Fibroblast of lung (primary cell): Measurements from ENCODE around the gene GOLGA5. TPM values are rescaled to one million over a fixed set of nuclear protein-coding genes. Genes with fewer than 3 reads are reported as not detected.

Experiments
- DNase-seq, 2 donors: peaks; one replicate each; pipeline versions ENCODE4 v3.0.0 to v3.0.0-alpha.2; 2010; ENCODE audit warnings: low read depth in 2 of 2
- H2AFZ ChIP-seq: 2 replicates; pipeline ENCODE4 v1.5.1; 2012; ENCODE audit warnings: low read length, control low read depth, inconsistent platforms
- H3K27ac ChIP-seq: 2 replicates; pipeline ENCODE4 v1.5.1; 2011; ENCODE audit warnings: low read length, control low read depth; ENCODE audit not compliant: insufficient read depth
- H3K27me3 ChIP-seq: 2 replicates; pipeline ENCODE4 v1.5.1; 2011; ENCODE audit warnings: mild to moderate bottlenecking, low read length; ENCODE audit not compliant: control insufficient read depth, insufficient read depth
- H3K36me3 ChIP-seq: 2 replicates; pipeline ENCODE4 v1.5.1; 2011; ENCODE audit warnings: low read length; ENCODE audit not compliant: control insufficient read depth, insufficient read depth
- H3K4me1 ChIP-seq: 2 replicates; pipeline ENCODE4 v1.5.1; 2011; ENCODE audit warnings: low read length; ENCODE audit not compliant: control insufficient read depth, insufficient read depth; ENCODE audit errors: extremely low read depth
- H3K4me2 ChIP-seq: 2 replicates; pipeline ENCODE4 v1.5.1; 2011; ENCODE audit warnings: low read length, control low read depth; ENCODE audit not compliant: insufficient read depth; ENCODE audit errors: extremely low read depth
- H3K4me3 ChIP-seq, 4 experiments: fragments of 200-600 bp in 1 of 4; sonication (generic) in 1 of 4; replicated peaks in 1 of 4; 2 replicates each; pipeline ENCODE4 v1.5.1; 2011 to 2016; ENCODE audit warnings: low read length in 4 of 4, low read depth in 3 of 4, mild to moderate bottlenecking in 3 of 4, control low read depth in 2 of 4, inconsistent platforms in 1 of 4, mixed read lengths in 1 of 4; ENCODE audit not compliant: insufficient read depth in 1 of 4; ENCODE audit errors: control extremely low read depth in 1 of 4
- H3K79me2 ChIP-seq: 2 replicates; pipeline ENCODE4 v1.5.1; 2012; ENCODE audit warnings: mild to moderate bottlenecking, low read length, inconsistent platforms; ENCODE audit not compliant: control insufficient read depth, insufficient read depth
- H3K9ac ChIP-seq: 2 replicates; pipeline ENCODE4 v1.5.1; 2011; ENCODE audit warnings: mild to moderate bottlenecking, low read length, control low read depth; ENCODE audit not compliant: insufficient read depth
- H3K9me3 ChIP-seq: 2 replicates; pipeline ENCODE4 v1.5.1; 2012; ENCODE audit warnings: low read depth, low read length; ENCODE audit not compliant: control insufficient read depth, insufficient read depth
- H4K20me1 ChIP-seq: 2 replicates; pipeline ENCODE4 v1.5.1; 2011; ENCODE audit warnings: low read length; ENCODE audit not compliant: control insufficient read depth, insufficient read depth; ENCODE audit errors: extremely low read depth
- CTCF ChIP-seq, 2 donors: IDR thresholded peaks in 1 of 2; conservative IDR thresholded peaks in 1 of 2; 1 replicate in 1 of 2; 2 replicates in 1 of 2; pipeline ENCODE4 v1.5.1; 2011 to 2012; ENCODE audit warnings: low read length in 2 of 2, control low read depth in 1 of 2, inconsistent platforms in 1 of 2, low read depth in 1 of 2, mild to moderate bottlenecking in 1 of 2
- EZH2 ChIP-seq: IDR thresholded peaks from 2 replicates; pipeline ENCODE4 v1.5.1; 2012; ENCODE audit warnings: low read length, control low read depth, mild to moderate bottlenecking; ENCODE audit errors: missing control alignments
- polyA plus RNA-seq, 2 donors: library from polyadenylated mRNA; depleted of rRNA in 1 of 2; stranded (reverse) in 1 of 2; unstranded in 1 of 2; fragments of >200 nt; gene quantifications; 2 replicates each; pipeline ENCODE4 v1.2.1, GENCODE V29; 2011 to 2012; ENCODE audit warnings: missing spikeins in 1 of 2
- total RNA-seq: library from RNA; depleted of rRNA; stranded (reverse); fragments of >200 nt; gene quantifications from 2 replicates; pipeline ENCODE4 v1.2.1, GENCODE V29; 2014

The GOLGA5 gene
- total and polyA plus RNA-seq, 2 donors (not counting 1 experiment from before 2014, with no cell fraction given), result 46.9 to 71.1 TPM

- Histone ChIP-seq H3K4me3 (no peak overlapping the region), H3K4me2 (no peak overlapping the region), H3K4me1 (no peaks in the 10 kb centered on the region), H4K20me1 (no peaks in the 10 kb centered on the region), H3K27ac (no peak overlapping the region), H3K36me3 (no peaks in the 10 kb centered on the region), H3K79me2 (no peaks in the 10 kb centered on the region), H3K9me3 (no peaks in the 10 kb centered on the region), H3K27me3 (no peaks in the 10 kb centered on the region), H3K9ac (no peak overlapping the region), H2AFZ (no peak overlapping the region)
- no peak for TF ChIP-seq CTCF (conservative IDR thresholded peaks at IDR 0.05 in 1 of 2, IDR thresholded peaks at IDR 0.05 in 1 of 2; ENCODE audit: low read depth in 1 of 2, low read length in 2 of 2)
- TF ChIP-seq EZH2, result no peak
- DNase-seq, result peak in 1 of 2 donors; percentile 10
Observed at GRCh38 chr14:92866181-92866752, 72.2 kb downstream of the GOLGA5 start.

- no peak overlapping the region for H3K27ac ChIP-seq
- H3K27me3 ChIP-seq, result no peaks in the 10 kb centered on the region
- no peak overlapping the region for H3K4me3 ChIP-seq
Observed at GRCh38 chr14:92866901-92867865, 73.1 kb downstream of the GOLGA5 start.

More at GRCh38 chr14:92866901-92867865, 73.1 kb downstream of the GOLGA5 start:
- H3K79me2 ChIP-seq, result no peaks in the 10 kb centered on the region
- H3K4me2 ChIP-seq, result no peak overlapping the region
- H2AFZ ChIP-seq, result no peak overlapping the region
- no peak for DNase-seq
- no peaks in the 10 kb centered on the region for H3K36me3 ChIP-seq
- TF ChIP-seq EZH2 (no peak), CTCF (conservative IDR thresholded peaks at IDR 0.05 in 1 of 2, IDR thresholded peaks at IDR 0.05 in 1 of 2; ENCODE audit: low read depth in 1 of 2, low read length in 2 of 2) (no peak)
- no peaks in the 10 kb centered on the region for H3K9me3 ChIP-seq
- H3K4me1 ChIP-seq, result no peaks in the 10 kb centered on the region
- no peak overlapping the region for H3K9ac ChIP-seq
- no peaks in the 10 kb centered on the region for H4K20me1 ChIP-seq
